Breast epithelium (tissue), 3 donors: ENCODE data around the gene TEX2.

Experiments
- POLR2A ChIP-seq: fragments of 450-650 bp; IDR thresholded peaks from one replicate; pipeline ENCODE4 v1.6.1; 2016; ENCODE audit warnings: antibody characterized with exemption, mild to moderate bottlenecking, moderate library complexity
- TF ChIP-seq, protein P1 (sequence below), 3 donors: fragments of 450-650 bp; IDR thresholded peaks; one replicate each; pipeline ENCODE4 v1.5.1; 2016 to 2017; ENCODE audit warnings: antibody characterized with exemption in 3 of 3, mild to moderate bottlenecking in 3 of 3, moderate library complexity in 3 of 3

DNA sequence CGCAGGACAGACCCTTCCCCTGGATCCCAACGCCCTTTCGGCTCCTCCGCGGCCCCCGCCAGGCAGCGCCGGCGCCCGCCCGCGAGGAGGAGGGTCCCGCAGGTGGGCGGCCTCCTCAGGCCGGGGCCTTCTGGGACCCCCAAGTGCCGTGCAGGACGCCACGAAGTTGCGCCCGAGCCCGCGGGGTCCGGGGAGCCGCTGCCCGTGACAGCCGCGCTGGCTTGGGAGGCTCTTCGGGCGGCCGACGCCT is 133.6 kb downstream of the TEX2 start:
- TF ChIP-seq, protein P1, sequence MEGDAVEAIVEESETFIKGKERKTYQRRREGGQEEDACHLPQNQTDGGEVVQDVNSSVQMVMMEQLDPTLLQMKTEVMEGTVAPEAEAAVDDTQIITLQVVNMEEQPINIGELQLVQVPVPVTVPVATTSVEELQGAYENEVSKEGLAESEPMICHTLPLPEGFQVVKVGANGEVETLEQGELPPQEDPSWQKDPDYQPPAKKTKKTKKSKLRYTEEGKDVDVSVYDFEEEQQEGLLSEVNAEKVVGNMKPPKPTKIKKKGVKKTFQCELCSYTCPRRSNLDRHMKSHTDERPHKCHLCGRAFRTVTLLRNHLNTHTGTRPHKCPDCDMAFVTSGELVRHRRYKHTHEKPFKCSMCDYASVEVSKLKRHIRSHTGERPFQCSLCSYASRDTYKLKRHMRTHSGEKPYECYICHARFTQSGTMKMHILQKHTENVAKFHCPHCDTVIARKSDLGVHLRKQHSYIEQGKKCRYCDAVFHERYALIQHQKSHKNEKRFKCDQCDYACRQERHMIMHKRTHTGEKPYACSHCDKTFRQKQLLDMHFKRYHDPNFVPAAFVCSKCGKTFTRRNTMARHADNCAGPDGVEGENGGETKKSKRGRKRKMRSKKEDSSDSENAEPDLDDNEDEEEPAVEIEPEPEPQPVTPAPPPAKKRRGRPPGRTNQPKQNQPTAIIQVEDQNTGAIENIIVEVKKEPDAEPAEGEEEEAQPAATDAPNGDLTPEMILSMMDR (IDR thresholded peaks at IDR 0.05) = no peak
- no peak for TF ChIP-seq POLR2A
